ENCODE data around the gene CIZ1. TPM values are rescaled to one million over a fixed set of nuclear protein-coding genes. Genes with fewer than 3 reads are reported as not detected.
"Not testable (repeated sequence)": the region's sequence is repeated elsewhere in the genome, so short reads cannot be mapped to it uniquely, and the experiment has no call there.

Gene CIZ1
- total RNA-seq, 2 experiments from 2014 or later = 79.5 to 82.8 TPM

- CTCF ChIA-PET = interaction anchor here (0.6 to 1.2 kb wide), 2 partner anchors 10 to 80 kb away, joined by 3 to 5 read pairs; partner anchors contain the start of gene DNM1
- H3K36me3 Mint-ChIP-seq (ENCODE audit: low read depth) = peaks cover 4% of the 10 kb centered on the region
- intact Hi-C loops (cut with micrococcal nuclease) = loop anchor here (1.0 to 5.0 kb wide), 4 partner anchors 10 to 147 kb away; partner anchors contain the start of genes DNM1, GOLGA2, SLC27A4 and SWI5
- H3K27me3 Mint-ChIP-seq (ENCODE audit: low read depth) = no peaks in the 10 kb centered on the region
- H3K9me3 Mint-ChIP-seq = no peaks in the 10 kb centered on the region
- DNase-seq = no peak
- H3K4me3 Mint-ChIP-seq = no peak overlapping the region
- peaks cover 21% of the 10 kb centered on the region for H3K4me1 Mint-ChIP-seq (ENCODE audit: low read depth)
- H3K27ac Mint-ChIP-seq = no peak overlapping the region
Observed at GRCh38 chr9:128193469-128194096, 2.2 kb upstream of the CIZ1 start.

DNA sequence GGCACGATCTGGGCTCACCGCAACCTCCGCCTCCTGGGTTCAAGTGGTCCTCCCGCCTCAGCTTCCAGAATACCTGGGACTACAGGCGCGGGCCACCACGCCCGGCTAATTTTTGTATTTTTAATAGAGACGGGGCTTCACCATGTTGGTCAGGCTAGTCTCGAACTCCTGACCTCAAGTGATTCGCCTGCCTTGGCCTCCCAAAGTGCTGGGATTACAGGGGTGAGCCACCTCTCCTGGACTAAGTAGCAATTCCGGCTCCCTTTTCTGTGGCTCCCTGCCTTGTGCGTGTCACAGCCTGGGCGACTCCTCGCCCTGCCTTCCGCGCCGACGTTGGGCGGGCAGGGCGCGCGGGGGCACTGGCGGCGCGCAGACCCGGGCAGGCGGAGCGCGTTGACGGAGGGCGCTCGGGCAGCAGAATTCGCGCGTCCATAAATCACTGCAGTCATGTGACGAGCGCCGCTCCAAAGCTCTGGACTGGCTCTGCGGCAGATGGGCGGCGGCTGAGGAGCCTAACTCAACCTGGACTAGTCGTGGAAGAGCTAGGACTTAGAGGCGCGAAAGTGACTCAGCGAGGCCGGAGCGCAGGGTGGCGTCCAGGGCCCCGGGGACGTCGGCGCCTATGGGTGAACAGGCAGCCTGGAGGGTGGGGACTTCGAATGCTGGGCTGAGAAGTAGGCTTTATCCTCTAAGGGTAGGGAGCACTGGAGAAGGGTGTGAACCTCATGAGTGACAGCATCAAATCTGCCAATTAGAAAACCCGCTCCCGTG is 1.4 kb upstream of the CIZ1 start:
- no peaks in the 10 kb centered on the region for H3K9me3 Mint-ChIP-seq
- H3K4me3 Mint-ChIP-seq = peak overlapping the region; percentile 47
- peaks cover 4% of the 10 kb centered on the region for H3K36me3 Mint-ChIP-seq (ENCODE audit: low read depth)
- no peaks in the 10 kb centered on the region for H3K27me3 Mint-ChIP-seq (ENCODE audit: low read depth)
- DNase-seq = peak; percentile 60
- H3K27ac Mint-ChIP-seq = no peak overlapping the region
- intact Hi-C loops (cut with micrococcal nuclease) = loop anchor here (1.0 to 5.0 kb wide), 5 partner anchors 11 to 264 kb away; partner anchors contain the start of genes DNM1, GOLGA2, ODF2 and SLC27A4
- H3K4me1 Mint-ChIP-seq (ENCODE audit: low read depth) = peaks cover 21% of the 10 kb centered on the region
- CTCF ChIA-PET = interaction anchor here (0.6 to 1.0 kb wide), 2 partner anchors 8 to 80 kb away, joined by 5 to 6 read pairs; no protein-coding TSS in a partner anchor

DNA sequence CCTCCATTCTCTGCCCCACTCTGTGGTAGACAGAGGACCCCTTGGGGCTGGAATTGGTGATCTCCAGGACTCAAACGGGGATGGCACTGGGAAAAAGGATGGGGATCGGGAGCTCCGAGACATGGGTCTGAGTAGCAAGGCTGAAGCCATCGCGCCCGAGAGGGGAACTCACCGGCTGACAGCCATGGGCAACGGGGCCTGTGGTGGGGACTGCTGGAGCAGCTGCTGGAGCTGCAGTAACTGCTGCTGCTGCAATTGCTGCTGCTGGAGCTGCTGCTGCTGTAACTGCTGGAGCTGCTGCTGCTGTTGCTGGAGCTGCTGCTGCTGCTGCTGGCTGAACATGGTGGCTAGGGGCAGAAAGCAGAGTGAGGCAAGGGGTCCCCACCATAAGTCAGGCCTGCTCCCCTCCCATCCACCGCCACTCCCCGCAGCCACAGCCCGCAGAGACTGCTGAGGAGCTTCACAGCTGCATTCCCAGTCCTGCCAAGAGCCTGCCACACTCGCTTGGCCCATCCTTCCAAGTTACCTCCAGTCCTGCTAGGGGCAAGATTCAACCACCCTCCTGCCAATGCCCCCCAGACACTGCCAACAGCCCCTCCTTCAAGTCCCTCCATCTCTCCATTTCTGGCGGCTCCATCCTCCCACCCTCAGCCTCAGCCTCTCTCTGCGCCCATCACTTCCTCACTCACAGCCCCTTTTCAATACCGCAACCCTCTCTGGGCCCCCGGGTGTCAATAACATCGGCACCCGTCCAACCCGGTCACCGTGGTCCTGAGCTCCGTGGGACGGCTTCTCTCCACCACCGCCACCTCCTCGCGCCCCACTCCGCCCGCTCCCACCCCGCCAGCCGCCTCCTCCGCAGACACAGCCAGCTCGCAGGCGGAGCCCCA is 611 bp downstream of the CIZ1 start:
- DNase-seq = peak; percentile 37
- CTCF ChIA-PET = interaction anchor here (0.6 to 1.6 kb wide), 13 partner anchors 9 to 247 kb away, joined by 3 to 6 read pairs (median 3); no protein-coding TSS in a partner anchor
- peaks cover 10% of the 10 kb centered on the region for H3K36me3 Mint-ChIP-seq (ENCODE audit: low read depth)
- intact Hi-C loops (cut with micrococcal nuclease) = loop anchor here (1.0 to 5.0 kb wide), 3 partner anchors 30 to 87 kb away; partner anchors contain the start of genes BBLN, GOLGA2 and SWI5
- peak overlapping the region; percentile 96 for H3K4me3 Mint-ChIP-seq
- peak overlapping the region; percentile 83 for H3K27ac Mint-ChIP-seq
- peaks cover 21% of the 10 kb centered on the region for H3K4me1 Mint-ChIP-seq (ENCODE audit: low read depth)
- no peaks in the 10 kb centered on the region for H3K27me3 Mint-ChIP-seq (ENCODE audit: low read depth)
- H3K9me3 Mint-ChIP-seq = no peaks in the 10 kb centered on the region

GRCh38 chr9:128190013-128190412 is 1.4 kb downstream of the CIZ1 start:
- no peaks in the 10 kb centered on the region for H3K27me3 Mint-ChIP-seq (ENCODE audit: low read depth)
- CTCF ChIA-PET = interaction anchor here (0.7 to 1.6 kb wide), 9 partner anchors 10 to 172 kb away, joined by 3 to 6 read pairs (median 3); no protein-coding TSS in a partner anchor
- no peak for DNase-seq
- peaks cover 11% of the 10 kb centered on the region for H3K36me3 Mint-ChIP-seq (ENCODE audit: low read depth)
- H3K9me3 Mint-ChIP-seq = no peaks in the 10 kb centered on the region
- peak overlapping the region; percentile 96 for H3K4me3 Mint-ChIP-seq
- intact Hi-C loops (cut with micrococcal nuclease) = loop anchor here (2.0 to 5.0 kb wide), 2 partner anchors 61 to 87 kb away; partner anchors contain the start of genes GOLGA2 and SWI5
- H3K4me1 Mint-ChIP-seq (ENCODE audit: low read depth) = peaks cover 21% of the 10 kb centered on the region
- peak overlapping the region; percentile 11 for H3K27ac Mint-ChIP-seq

DNA sequence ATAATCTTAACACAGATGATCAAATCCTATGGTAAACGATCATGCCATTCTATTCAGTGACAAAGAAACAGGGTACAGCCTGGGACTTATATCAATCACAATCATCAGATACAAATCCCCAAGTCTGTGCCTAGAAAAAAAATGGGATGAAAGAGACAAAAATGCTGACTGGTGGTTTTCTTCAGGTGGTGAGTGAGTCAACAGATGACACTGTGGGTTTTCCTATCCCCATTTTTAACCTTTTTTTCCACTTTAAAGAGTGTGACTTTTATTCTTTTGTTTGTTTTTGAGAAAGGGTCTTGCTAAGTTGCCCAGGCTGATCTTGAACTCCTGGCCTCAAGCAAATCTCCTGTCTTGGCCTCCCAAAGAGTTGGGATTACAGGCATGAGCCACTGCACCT is 3.2 kb downstream of the CIZ1 start:
- no peak overlapping the region for H3K4me3 Mint-ChIP-seq
- no peak for DNase-seq
- no peaks in the 10 kb centered on the region for H3K27me3 Mint-ChIP-seq (ENCODE audit: low read depth)
- H3K9me3 Mint-ChIP-seq = no peaks in the 10 kb centered on the region
- peaks cover 11% of the 10 kb centered on the region for H3K36me3 Mint-ChIP-seq (ENCODE audit: low read depth)
- CTCF ChIA-PET = no interaction called here
- H3K4me1 Mint-ChIP-seq (ENCODE audit: low read depth) = peaks cover 23% of the 10 kb centered on the region
- intact Hi-C loops (cut with micrococcal nuclease) = no loop called here
- no peak overlapping the region for H3K27ac Mint-ChIP-seq

- no peak overlapping the region for H3K27ac Mint-ChIP-seq
- H3K4me3 Mint-ChIP-seq = no peak overlapping the region
- intact Hi-C loops (cut with micrococcal nuclease) = no loop called here
- CTCF ChIA-PET = interaction anchor here (0.8 kb wide), 1 partner anchor 11 kb away, joined by 4 read pairs; no protein-coding TSS in a partner anchor
- no peak for DNase-seq
- H3K27me3 Mint-ChIP-seq (ENCODE audit: low read depth) = no peaks in the 10 kb centered on the region
- no peaks in the 10 kb centered on the region for H3K9me3 Mint-ChIP-seq
- H3K4me1 Mint-ChIP-seq (ENCODE audit: low read depth) = peaks cover 23% of the 10 kb centered on the region
- peaks cover 17% of the 10 kb centered on the region for H3K36me3 Mint-ChIP-seq (ENCODE audit: low read depth)
Observed at GRCh38 chr9:128187361-128187760, 4.0 kb downstream of the CIZ1 start.

DNA sequence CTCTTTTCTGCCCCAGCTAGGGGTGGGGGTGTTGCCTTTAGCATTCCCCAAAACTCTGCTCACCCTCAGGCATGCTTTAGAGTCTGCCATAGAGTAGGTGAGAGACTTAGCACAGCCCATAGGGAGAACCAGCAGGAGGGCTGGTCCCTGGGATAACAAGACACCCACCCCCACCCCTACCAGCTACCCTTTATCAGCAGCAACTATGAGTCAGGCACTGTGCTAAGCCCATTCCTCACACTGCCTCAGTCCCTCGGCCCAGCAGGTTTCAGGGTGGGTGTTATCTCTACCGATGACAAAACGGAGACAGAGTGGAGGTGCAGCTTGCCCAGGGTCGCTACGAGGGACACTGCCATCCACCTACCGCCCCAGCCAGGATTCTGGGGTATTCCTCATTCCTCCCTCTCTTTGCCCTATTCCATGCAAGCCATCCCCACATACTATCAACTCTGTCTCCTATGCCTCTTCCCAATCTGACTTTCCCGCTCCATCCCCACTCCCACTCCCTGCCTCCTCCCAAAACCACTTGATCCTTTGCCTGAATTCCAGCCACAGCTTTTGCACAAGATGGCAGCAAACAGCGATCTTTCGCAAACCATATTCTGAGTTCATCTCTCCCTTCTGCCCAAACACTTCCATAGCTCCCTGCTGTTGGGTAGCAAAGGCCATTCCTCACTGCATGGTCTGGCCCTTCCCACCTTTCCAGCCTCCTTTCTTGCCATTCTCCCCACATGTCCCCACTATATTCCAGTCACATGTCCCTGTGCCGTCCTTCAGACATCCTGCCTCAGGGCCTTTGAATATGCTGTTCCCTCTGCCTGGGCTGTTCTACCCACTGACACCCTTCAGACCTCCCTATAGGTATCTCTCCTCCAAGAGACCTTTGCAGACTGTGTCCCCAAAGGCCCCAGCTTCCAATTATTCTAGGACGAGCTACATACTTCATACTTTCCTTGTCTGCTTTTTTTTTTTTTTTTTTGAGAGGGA is 5.1 kb downstream of the CIZ1 start:
- no peak for DNase-seq
- Mint-ChIP-seq H3K36me3 (ENCODE audit: low read depth) (peaks cover 18% of the 10 kb centered on the region), H3K27ac (peak overlapping the region; percentile 27), H3K27me3 (ENCODE audit: low read depth) (no peaks in the 10 kb centered on the region), H3K9me3 (no peaks in the 10 kb centered on the region), H3K4me1 (ENCODE audit: low read depth) (peaks cover 19% of the 10 kb centered on the region), H3K4me3 (no peak overlapping the region)
- CTCF ChIA-PET = interaction anchor here (0.6 kb wide), 1 partner anchor 16 kb away, joined by 3 read pairs; no protein-coding TSS in a partner anchor
- intact Hi-C loops (cut with micrococcal nuclease) = no loop called here

DNA sequence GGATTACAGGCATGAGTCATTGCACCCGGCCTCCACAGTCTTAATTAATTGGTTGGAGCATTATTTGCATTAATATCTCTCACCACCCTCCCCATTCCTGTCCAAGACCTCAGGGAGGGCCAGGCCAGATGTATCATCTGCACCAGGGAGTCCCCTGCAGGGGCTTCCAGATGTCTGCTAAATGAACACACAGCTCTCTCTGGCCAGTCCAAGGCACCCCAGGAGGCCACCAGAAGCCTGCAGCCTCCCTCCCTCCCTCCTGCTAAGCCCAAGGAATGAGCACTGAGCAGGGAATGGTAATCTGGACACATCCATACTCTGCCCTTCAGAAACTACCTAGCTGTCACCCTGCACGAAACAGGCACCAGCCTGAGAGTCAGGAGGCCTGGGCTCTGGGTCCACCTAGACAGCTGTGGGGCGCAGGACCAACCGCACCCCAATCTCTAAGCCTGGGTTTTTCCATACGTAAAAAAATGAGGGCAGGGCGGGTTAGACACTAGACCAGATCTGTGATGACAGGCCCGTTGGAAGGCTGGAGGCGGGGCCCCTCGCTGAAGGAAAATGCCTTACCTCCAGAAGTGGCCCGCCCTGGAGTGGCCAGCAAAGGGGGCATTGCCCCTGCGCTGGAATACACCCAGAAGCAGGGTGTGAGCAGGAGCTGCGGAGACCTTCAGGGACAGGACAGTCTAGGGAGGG is 8.3 kb downstream of the CIZ1 start:
- no peak overlapping the region for H3K27ac Mint-ChIP-seq

GRCh38 chr9:128181480-128181879 is 9.9 kb downstream of the CIZ1 start:
- H3K27ac Mint-ChIP-seq; DNase-seq; intact Hi-C loops (cut with micrococcal nuclease); H3K9me3 Mint-ChIP-seq; CTCF ChIA-PET; H3K4me1 Mint-ChIP-seq (ENCODE audit: low read depth); H3K4me3 Mint-ChIP-seq; H3K27me3 Mint-ChIP-seq (ENCODE audit: low read depth): not testable (repeated sequence)
- peaks cover 38% of the 10 kb centered on the region for H3K36me3 Mint-ChIP-seq (ENCODE audit: low read depth)

More for the DNA sequence above, 8.3 kb downstream of the CIZ1 start:
- CTCF ChIA-PET = interaction anchor here (0.6 to 0.7 kb wide), 2 partner anchors 8 to 339 kb away, joined by 3 read pairs; no protein-coding TSS in a partner anchor
- Mint-ChIP-seq H3K9me3 (peaks cover 4% of the 10 kb centered on the region), H3K36me3 (ENCODE audit: low read depth) (peaks cover 38% of the 10 kb centered on the region), H3K4me3 (no peak overlapping the region), H3K4me1 (ENCODE audit: low read depth) (peaks cover 2% of the 10 kb centered on the region), H3K27me3 (ENCODE audit: low read depth) (no peaks in the 10 kb centered on the region)
- intact Hi-C loops (cut with micrococcal nuclease) = no loop called here
- no peak for DNase-seq

DNA sequence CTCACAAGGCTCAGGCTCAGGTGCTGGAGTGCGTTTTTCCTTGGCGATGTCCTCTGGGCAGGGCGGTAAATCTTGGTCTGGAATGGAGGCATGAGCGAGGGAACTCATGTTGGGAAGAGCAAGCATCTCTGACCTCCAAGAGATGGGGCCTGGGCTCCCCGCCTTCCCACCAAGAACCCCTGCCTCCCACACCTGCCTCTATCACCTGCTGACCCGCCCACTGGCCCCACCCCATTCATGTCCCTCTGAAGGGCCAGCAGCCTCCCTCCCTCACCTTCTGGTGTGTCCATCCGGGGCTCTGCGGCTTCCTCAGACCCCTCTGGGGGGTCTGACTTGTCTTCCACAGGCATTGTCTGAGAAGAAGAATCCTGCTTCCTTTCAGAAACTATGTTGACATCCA is 10.9 kb downstream of the CIZ1 start:
- no peak overlapping the region for H3K27ac Mint-ChIP-seq
- no peak for DNase-seq
- H3K27me3 Mint-ChIP-seq (ENCODE audit: low read depth) = no peaks in the 10 kb centered on the region
- intact Hi-C loops (cut with micrococcal nuclease) = no loop called here
- CTCF ChIA-PET = interaction anchor here (0.6 kb wide), 1 partner anchor 15 kb away, joined by 5 read pairs; no protein-coding TSS in a partner anchor
- H3K4me3 Mint-ChIP-seq = no peak overlapping the region
- H3K9me3 Mint-ChIP-seq = peaks cover 4% of the 10 kb centered on the region
- H3K4me1 Mint-ChIP-seq (ENCODE audit: low read depth) = peaks cover 2% of the 10 kb centered on the region
- H3K36me3 Mint-ChIP-seq (ENCODE audit: low read depth) = peaks cover 31% of the 10 kb centered on the region

Measured in activated naive CD4-positive, alpha-beta T cell treated with anti-CD3 and anti-CD28 coated beads for 36 hours (primary cell).